Left hindlimb (tissue), 1 donor: ENCODE results near the gene SFTPD.
"Not testable (repeated sequence)": the region's sequence is repeated elsewhere in the genome, so short reads cannot be mapped to it uniquely, and the experiment has no call there.

Experiments used
- DNase-seq: peaks from one replicate; pipeline ENCODE4 v3.0.0-alpha.2; 2018

Gene SFTPD

DNA sequence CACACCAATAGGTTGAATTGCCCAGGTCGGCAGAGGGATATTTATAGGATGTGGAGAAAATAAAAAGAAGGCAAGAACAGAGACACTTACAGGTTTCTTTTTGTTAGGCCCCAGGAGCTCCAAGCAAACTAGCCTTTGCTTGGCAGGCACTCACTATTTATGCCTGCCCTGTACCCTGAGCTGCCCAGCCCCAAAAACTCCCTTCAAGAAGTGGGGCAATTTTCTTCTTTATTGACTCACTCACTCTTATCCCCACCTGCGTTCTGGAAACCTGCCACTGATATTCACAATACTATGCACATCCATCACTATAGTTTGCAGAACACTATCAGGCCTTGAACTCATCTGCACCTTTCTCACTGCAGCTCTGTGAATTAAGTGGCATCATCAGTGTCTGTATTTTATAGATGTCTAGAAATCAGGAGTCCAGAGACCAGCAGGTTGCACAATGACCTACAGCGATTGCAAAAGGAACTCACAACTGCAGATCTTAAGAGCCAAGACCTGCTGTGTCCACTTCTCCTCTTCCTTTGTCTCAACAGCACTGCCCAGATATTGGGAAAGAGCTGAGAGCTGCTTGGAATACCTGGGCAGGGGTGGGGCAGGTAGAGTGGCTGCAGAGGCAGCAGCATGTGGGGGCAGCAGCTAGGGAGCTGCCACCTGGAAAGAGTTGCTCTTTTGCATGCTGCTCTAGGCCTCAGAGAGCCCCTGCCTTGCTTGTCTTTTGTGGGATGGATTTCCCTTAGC lies at the start of gene SFTPD:
Gene SFTPD (minus strand): TSS at position 130 of the 747 bp plus-strand sequence. CDS start 2,446 bp downstream, outside the sequence.
- DNase-seq, result no peak

DNA sequence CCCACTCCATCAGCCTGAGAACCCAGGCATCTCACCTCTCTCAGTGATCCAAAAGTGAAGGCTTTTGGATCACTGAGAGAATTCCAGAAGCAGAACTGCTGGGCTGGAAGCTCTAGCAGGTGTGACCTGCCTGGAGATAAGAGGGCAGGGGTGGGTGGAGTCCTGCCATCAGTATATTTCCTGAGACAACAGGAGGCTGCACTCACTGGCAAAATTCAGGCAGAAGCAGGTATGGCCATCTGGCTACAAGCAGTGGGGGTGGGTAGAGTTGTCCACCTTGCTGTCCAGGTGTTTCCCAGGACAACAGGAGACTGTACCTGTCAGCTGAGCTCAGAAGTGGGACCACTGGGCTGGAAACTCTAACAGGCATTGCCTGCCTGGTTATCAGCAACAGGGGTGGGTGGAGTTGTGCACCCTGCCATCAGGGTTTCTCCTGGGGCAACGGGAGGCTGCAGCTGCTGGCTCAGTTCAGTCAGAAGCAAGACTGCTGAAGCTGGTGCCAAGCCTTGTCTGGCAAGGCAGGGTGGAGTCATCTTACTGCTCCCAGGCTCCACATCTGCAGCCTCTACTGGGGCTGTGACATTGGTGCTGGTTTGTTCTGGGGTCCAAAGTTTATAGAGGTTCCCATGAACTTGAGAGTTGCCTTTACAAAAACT lies 47.2 kb upstream of the SFTPD start:
- DNase-seq, result no peak

DNA sequence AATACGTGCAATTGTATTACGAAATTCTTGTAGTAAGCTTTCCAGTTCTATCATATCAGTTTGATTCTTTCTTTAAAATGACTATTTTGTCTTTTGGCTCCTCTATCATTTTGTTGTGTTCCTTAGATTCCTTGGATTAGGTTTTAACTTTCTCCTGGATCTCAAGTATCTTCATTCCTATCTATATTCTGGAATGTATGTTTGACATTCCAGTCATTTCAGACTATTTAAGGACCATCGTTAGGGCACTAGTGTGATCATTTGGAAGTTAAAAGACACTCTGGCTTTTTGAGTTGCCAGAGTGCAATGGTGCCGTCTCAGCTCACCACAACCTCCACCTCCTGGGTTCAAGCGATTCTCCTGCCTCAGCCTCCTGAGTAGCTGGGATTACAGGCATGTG lies 45.7 kb upstream of the SFTPD start:
- DNase-seq, result no peak

DNA sequence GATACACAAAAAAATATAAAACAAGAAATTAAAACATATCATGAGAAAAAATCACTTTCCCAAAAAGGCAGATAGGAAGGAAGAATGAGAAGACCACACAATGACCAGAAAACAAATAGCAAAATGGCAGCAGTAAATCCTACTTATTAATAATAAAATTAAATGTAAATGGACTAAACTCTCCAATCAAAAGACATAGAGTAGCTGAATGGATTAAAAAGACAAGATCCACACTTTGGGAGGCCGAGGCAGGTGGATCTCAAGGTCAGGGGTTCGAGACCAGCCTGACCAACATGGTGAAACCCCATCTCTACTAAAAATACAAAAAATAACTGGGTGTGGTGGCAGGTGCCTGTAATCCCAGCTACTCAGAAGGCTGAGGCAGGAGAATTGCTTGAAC lies 39.3 kb upstream of the SFTPD start:
- DNase-seq, result not testable (repeated sequence)

DNA sequence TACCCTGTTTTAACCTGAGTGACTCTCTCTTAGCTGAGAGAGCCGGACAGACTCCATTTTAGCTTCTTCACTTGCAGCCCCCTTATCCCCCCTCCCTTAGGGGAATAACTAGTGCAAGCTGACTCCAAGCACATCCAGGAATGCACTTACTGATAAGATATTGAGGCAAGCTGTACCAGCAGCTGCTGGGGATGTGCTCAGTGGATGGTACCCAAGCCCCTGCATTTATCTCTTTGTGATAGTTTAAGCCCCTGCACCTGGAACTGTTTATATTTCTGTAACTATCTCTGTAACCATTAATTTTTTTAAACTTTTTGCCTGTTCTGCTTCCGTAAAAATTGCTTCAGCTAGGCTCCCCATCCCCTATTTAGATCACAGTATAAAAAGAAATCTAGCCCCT lies 37.8 kb upstream of the SFTPD start:
- not testable (repeated sequence) for DNase-seq

DNA sequence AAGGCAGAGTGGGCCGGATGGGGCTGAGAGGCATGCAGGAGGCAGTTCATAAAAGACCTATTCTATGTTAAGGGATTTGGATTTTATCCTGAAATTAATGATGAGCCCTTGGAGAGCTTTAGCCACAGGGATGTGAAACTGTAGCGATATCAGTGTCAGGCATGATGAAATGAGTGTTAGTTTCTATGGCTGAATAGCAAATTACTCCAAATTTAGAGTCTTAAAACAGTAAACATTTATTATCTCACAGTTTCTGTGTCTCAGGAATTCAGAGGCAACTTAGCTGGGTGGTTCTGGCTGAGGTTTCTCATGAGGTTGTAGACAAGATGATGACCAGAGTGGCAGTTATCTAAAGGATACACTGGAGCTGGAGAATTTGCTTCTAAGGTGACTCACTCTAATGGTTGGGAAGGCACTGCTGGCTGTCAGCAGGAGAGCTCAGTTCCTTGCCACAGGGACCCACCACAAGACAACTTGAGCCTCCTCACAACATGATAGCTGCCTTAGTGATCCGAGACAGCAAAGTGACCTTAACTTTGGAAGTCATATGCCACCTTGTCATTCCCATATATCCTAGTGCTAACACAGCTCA lies 36.7 kb upstream of the SFTPD start:
- no peak for DNase-seq

DNA sequence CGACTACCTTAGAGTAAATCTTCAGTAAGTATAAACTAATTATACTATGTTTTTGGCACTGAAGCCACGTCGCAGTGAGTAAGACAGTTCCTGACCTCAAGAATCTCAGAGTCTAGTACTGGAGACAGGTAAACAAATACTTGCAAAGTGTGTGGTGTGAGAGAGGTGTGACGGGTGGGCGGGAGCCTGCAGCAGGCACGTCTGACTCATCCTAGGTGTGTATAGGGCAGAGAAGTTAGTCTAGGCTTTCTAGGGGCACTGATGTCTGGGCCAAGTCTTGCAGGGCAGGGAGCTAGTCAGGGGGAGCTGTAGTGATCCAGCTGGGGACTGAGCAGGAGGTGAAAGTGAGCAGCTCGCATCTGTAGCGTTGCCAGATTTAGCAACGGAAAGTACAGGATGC lies 35.9 kb upstream of the SFTPD start:
- no peak for DNase-seq

DNA sequence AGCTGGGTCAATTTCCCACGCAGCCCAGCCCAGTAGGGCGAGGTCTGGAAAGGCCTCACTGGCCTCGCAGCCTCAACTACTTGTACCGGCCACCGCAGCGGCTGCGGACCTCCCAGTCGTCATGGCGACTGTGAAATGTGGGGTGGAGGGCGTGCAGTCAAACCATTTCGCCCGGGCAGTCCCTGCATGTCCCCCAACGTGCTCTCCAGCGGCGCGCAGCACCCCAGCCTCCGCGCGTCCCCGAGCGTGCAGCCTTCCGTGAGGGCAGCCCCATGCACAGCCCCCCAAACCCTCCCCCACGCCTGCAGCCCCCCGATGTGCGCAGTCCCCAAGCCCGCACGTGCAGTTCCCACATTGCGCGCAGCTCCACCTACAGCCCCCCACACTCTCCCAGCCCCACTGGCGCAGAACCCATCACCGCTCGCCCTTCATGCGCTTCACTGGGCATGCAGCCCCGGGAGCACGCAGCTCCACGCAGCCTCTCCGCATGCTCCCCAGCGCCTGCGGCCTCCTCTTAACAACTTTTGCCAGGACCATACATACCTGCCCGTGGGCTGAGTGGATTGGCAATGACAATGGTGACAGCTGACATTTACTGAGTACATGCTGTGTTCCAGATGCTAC lies 34.5 kb upstream of the SFTPD start:
- no peak for DNase-seq

DNA sequence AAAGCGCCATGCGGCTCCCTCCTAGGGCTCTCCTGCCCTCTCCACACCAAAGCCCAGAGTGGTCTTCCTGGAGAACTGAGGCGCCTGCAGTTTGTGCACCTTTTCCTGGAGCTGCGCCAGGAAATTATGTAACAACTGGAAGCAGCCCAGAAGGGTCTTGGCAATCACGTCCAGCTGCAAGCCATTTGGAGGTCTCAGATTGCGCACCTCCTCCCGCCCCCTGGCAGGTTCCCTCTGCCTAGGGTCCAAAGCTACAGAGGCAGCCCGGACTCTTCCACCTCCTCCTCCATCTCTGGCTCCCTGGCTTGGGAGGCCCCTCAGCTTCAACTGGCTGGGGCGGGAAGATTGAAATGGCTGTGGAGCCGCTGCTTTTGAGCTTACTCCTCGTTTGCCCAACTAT lies 34.0 kb upstream of the SFTPD start:
- peak; percentile 75 for DNase-seq

DNA sequence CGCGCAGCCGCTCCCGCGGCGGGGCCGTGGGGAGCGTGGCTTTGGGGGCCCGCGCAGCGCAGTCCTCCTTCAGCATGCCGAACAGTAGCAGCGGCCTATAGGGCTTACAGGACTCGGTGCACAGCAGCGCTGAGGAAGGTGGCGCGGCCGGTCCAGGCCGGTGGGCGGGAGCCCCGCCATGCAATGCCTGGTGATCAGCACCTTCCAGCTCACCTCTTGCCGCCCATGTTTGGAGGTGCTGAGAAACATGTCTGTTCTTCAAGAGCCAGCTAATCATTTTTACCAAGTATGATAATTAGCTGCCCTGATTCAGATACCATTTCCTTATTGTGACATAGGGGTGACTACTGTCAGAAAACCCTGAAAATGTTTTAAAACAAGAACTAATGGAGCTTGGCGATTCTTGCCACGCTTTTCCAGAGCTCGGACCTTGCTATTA lies 33.5 kb upstream of the SFTPD start:
- DNase-seq, result no peak

DNA sequence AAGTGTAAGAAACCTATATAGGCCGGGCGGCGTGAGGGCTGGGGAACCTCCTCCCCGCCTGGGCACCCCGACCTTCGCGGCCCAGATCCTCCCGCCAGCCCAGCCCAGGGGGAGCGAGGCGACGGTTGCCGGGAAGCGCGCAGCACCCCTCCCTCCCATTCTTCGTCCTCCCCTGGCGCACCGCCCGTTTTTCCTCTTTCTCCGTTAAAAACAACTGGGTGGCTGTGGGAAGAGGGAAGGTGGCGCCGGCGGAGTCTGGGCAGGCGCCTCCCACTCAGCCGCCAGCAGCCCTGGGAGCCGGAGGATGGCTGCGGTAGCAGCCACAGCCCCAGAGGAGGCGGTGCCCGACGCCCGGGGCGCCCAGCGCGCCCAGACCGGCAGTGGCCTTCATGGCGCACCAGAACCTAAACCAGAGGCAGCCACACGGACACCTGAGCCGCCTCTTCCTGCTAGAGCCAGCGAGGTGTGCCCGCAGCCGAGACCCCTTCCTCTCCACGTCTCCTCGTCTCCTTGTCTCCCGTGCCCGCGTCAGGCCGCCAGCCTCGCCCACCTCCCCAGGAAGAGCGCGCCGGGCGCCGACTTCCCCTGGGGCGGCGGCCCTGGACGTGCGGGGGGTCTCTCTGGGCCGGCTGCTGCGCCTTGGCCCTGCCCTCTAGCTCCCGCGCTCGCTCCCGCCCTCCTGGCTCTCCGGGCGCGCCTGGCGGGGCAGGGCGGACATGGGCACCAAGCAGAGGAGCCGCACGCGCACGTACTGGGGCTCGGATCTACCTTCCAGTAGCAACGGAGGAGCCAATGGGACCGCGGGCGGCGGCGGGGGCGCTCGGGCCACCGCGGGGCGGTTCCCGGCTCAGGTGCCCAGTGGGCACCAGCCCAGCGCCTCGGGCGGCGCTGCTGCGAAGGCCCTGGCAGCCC lies 32.8 kb upstream of the SFTPD start:
- DNase-seq, result peak; percentile 78

DNA sequence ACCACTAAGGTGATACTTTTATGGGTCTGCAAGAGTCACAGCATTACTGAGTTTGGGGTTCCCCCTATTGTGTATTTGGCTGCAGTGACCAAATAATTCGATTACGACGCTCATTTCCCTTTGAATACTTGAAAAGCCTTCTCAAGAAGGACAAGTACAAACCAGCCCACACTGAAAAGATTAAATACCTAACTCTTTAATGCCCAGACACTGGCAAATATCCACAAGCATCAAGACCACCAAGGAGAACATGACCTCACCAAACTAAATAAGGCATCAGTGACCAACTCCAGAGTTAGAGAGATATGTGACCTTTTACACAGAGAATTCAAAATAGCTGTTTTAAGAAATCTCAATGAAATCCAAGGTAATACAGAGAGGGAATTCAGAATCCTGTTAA lies 31.8 kb upstream of the SFTPD start:
- DNase-seq, result no peak

DNA sequence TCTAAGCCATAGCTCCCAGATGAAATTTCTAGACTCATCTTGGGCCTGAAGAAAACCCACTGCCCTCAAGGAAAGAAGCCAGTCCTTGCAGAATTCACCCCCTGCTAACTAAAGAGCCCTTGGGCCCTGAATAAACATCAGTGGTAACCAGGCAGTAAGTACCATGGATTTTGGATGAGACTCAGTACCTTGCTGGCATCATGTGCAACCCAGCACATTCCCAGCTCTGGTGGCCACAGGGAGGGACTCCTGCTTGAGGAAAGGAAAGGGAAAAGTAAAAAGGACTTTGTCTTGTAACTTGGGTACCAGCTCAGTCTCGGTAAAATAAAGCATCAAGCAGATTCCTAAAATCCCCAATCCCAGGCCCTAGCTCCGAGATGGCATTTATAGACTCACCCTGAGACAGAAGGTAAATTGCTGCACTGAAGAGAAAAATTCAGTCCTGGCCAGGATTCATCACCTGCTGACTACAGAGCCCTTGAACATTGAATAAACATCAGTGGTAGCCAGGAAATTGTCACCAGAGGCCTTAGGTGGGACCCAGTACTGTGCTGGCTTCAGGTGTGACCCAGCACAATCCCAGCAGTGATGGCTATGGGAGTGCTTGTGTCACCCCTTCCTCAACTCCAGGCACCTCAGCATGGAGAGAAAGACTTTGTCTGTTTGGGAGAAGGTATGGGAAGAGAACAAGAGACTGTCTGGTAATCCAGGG lies 31.2 kb upstream of the SFTPD start:
- no peak for DNase-seq

DNA sequence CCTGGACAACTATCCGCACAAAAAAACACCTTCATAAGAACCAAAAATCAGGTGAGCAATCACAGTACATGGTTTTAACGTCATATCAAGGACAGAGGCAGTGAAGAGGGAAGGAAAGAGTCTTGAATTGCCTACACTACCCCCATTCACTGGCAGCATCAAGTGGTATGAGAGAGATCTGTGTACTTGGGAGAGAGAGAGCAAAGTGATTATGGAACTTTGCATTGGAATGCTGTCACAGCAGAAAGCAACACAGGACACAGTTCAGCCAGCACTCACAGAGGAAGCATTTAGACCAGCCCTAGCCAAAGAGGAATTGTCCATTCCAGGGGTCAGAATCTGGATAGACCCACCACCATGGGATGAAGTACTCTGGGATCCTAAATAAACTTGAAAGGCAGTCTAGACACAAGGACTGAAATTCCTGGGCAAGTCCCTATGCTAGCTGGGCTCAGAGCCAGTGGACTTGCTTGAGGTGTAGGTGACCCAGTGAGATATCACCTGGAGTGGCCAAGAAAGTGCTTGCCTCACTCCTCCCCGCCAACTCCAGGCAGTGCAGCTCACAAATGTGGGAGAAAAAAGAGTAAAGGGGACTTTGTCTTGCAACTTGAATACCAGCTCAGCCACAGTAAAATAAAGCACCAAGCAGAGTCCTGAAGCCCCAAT lies 30.5 kb upstream of the SFTPD start:
- no peak for DNase-seq

DNA sequence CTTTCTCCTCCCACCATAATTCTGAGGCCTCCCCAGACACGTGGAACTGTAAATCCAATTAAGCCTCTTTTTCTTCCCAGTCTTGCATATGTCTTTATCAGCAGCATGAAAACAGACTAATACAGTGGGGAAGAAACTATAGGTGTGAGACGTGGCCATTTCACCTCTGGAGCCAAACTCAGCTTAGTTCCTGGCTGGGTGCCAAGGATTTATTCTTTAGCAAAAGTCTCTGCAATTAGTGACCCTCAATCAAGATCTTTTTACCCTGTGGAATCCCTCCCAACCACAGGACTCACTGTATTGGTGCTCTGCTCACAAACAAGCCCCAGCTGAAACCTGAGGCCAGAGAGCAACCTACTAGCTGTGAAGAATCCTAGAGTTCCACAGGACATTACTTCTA lies 28.1 kb upstream of the SFTPD start:
- no peak for DNase-seq

DNA sequence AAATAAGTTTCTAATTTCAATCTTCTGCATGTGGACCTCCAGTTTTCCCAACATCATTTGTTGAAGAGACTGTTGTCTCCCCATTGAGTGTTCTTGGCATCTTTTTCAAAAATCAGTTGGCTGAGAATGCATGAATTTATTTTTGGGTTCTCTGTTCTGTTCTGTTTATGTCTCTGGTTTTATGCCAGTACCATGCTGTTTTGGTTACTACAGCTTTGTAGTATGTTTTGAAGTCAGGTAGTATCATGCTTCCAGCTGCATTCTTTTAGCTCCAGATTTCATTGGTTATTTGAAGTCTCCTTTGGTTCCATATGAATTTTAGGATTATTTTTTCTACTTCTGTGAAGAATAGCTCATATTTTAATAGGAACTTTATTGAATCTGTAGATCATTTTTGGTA lies 21.2 kb upstream of the SFTPD start:
- no peak for DNase-seq

DNA sequence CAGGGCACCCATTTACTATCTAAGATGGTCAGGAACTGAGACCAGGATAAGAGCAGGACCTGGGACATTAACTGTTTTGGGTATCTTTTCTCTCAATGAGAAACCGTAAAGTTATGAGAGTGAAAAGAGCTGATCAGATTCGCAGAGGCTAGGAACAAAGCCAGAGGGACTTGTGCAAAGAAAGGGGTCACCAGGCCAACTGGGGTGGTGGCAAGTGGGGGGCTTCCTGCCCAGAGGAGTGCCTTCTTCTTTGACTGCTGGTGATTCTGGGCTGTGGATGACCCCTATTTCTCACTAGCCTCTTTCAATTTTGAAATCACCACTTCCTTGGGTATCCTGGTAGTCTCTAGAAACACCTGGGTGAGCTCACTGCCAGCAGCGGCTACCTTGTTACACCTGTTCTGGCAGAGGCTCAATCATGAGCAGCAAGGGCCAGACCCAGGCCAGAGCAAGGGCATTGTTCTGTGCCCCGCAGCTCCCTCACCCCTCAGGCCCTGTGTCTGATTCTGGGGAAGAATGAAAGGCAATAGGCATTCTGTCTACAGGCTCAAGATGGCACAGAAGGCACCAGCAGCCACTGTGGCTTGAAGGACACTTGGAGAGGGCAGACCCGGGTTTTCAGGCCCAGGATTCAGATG lies 999 bp downstream of the SFTPD start:
- DNase-seq, result no peak

DNA sequence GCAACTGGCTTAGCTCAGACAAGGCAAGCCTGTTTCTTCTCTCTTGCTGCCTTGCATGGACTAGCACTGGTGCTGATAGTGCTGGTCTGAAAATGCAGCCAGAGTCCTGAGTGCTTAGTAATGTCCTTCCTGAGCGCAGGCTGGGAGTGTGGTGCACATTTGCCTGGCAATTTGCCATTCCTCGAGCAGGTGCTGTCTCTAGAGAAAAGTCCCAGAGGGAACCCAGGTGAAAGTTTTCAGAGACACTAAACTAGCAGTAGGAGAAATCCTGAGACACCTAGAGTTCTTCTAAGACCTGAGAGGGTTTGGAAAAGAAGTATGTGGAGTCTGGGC lies 1.9 kb downstream of the SFTPD start:
- no peak for DNase-seq

DNA sequence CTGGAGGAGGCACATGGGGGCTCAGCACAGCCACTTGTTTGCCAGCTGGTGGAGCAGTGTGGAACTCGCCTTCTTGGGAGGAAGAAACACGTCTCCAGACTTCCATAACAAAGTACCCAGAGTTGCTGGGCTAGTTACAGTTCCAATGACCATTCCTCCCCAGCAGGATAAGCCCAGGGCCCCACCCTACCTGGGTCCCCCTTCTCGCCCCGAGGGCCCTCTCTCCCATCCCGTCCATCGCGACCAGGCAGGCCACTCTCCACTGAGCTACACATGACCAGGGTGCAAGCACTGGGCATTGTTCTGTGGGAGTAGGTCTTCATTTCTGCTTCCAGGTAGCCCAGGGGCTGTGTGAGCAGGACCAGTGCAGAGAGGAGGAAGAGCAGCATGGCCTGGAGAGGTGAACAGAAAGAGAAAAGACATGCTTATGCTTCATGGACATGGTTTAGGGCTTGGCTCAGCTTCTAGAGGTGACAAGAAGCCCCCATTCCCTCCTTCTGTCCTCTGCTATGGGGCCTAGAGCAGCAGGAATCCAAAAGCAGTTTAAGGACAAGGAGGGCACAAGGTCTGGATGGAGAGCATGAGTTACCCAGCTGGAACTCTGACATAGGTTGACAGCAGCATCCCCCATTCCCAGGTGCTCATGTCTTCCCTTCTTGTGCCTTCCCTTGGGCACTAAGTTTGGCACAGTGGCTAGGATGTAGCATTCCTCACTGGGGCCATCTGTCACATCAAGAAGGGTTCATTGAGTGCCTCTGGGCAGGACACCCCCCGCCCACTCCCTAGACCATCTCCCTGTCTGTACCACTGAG lies 2.4 kb downstream of the SFTPD start:
- DNase-seq, result no peak
